Measurements from ENCODE around the gene GHRH. TPM values are rescaled to one million over a fixed set of nuclear protein-coding genes. Genes with fewer than 3 reads are reported as not detected.

GHRH gene
- total RNA-seq, 2 experiments from 2014 or later, result not detected

GRCh38 chr20:37205794-37206193, 55.8 kb downstream of the GHRH start:
- no peaks in the 10 kb centered on the region for H3K4me1 ChIP-seq (ENCODE audit: insufficient read depth, low read length)
- intact Hi-C loops (cut with DNase I, micrococcal nuclease), result no loop called here
- H3K27me3 Mint-ChIP-seq, result no peaks in the 10 kb centered on the region
- no peak overlapping the region for H3K27ac Mint-ChIP-seq
- no peak overlapping the region for H3K4me3 ChIP-seq (ENCODE audit: low read length)
- no peak overlapping the region for H3K4me3 Mint-ChIP-seq
- peaks cover 86% of the 10 kb centered on the region for H3K36me3 Mint-ChIP-seq (ENCODE audit: low read depth)
- ChIA-PET POLR2A (no interaction called here), CTCF (interaction anchor here (1.1 kb wide), 1 partner anchor 10 kb away, joined by 4 read pairs; no protein-coding TSS in a partner anchor)
- H3K4me1 Mint-ChIP-seq (ENCODE audit: low read depth), result peaks cover 9% of the 10 kb centered on the region
- no peaks in the 10 kb centered on the region for H3K27me3 ChIP-seq (ENCODE audit: control insufficient read depth in 1 of 2, insufficient read depth in 2 of 2, low read length in 2 of 2)
- H3K9me3 Mint-ChIP-seq, result no peaks in the 10 kb centered on the region
- H3K36me3 ChIP-seq (ENCODE audit: insufficient read depth, low read length), result peaks cover 97% of the 10 kb centered on the region
- DNase-seq (no peak), ATAC-seq (ENCODE audit: poor library complexity) (no peak)
- TF ChIP-seq, protein P1, sequence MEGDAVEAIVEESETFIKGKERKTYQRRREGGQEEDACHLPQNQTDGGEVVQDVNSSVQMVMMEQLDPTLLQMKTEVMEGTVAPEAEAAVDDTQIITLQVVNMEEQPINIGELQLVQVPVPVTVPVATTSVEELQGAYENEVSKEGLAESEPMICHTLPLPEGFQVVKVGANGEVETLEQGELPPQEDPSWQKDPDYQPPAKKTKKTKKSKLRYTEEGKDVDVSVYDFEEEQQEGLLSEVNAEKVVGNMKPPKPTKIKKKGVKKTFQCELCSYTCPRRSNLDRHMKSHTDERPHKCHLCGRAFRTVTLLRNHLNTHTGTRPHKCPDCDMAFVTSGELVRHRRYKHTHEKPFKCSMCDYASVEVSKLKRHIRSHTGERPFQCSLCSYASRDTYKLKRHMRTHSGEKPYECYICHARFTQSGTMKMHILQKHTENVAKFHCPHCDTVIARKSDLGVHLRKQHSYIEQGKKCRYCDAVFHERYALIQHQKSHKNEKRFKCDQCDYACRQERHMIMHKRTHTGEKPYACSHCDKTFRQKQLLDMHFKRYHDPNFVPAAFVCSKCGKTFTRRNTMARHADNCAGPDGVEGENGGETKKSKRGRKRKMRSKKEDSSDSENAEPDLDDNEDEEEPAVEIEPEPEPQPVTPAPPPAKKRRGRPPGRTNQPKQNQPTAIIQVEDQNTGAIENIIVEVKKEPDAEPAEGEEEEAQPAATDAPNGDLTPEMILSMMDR (IDR thresholded peaks at IDR 0.05), result no peak
- no peaks in the 10 kb centered on the region for H3K9me3 ChIP-seq (ENCODE audit: control insufficient read depth in 1 of 2, insufficient read depth in 1 of 2, low read length in 2 of 2)
- H3K27ac ChIP-seq (ENCODE audit: low read depth in 1 of 2, low read length in 2 of 2), result no peak overlapping the region

- Histone ChIP-seq H3K4me1 (ENCODE audit: insufficient read depth, low read length) (no peaks in the 10 kb centered on the region), H3K4me3 (ENCODE audit: low read length) (no peak overlapping the region), H3K27me3 (ENCODE audit: control insufficient read depth in 1 of 2, insufficient read depth in 2 of 2, low read length in 2 of 2) (no peaks in the 10 kb centered on the region), H3K36me3 (ENCODE audit: insufficient read depth, low read length) (peaks cover 98% of the 10 kb centered on the region), H3K27ac (ENCODE audit: low read depth in 1 of 2, low read length in 2 of 2) (no peak overlapping the region), H3K9me3 (ENCODE audit: control insufficient read depth in 1 of 2, insufficient read depth in 1 of 2, low read length in 2 of 2) (no peaks in the 10 kb centered on the region)
- Mint-ChIP-seq H3K27ac (no peak overlapping the region), H3K4me3 (no peak overlapping the region), H3K27me3 (no peaks in the 10 kb centered on the region), H3K9me3 (no peaks in the 10 kb centered on the region), H3K36me3 (ENCODE audit: low read depth) (peaks cover 93% of the 10 kb centered on the region), H3K4me1 (ENCODE audit: low read depth) (peaks cover 9% of the 10 kb centered on the region)
- POLR2A ChIA-PET, result no interaction called here
- TF ChIP-seq, protein P1 (IDR thresholded peaks at IDR 0.05), result no peak
- ATAC-seq (ENCODE audit: poor library complexity) (no peak), DNase-seq (no peak)
- CTCF ChIA-PET, result interaction anchor here (0.6 to 1.3 kb wide), 3 partner anchors 9 to 26 kb away, joined by 3 to 4 read pairs (median 4); no protein-coding TSS in a partner anchor
- intact Hi-C loops (cut with DNase I, micrococcal nuclease), result no loop called here
Measured at GRCh38 chr20:37205130-37205529, 56.5 kb downstream of the GHRH start.

- no peak overlapping the region for H3K4me3 ChIP-seq (ENCODE audit: low read length)
- intact Hi-C loops (cut with DNase I, micrococcal nuclease), result no loop called here
- Mint-ChIP-seq H3K4me3 (no peak overlapping the region), H3K36me3 (ENCODE audit: low read depth) (peaks cover 91% of the 10 kb centered on the region), H3K27ac (no peak overlapping the region), H3K27me3 (no peaks in the 10 kb centered on the region), H3K9me3 (no peaks in the 10 kb centered on the region), H3K4me1 (ENCODE audit: low read depth) (peaks cover 9% of the 10 kb centered on the region)
- H3K27ac ChIP-seq (ENCODE audit: low read depth in 1 of 2, low read length in 2 of 2), result no peak overlapping the region
- H3K27me3 ChIP-seq (ENCODE audit: control insufficient read depth in 1 of 2, insufficient read depth in 2 of 2, low read length in 2 of 2), result no peaks in the 10 kb centered on the region
- DNase-seq (no peak), ATAC-seq (ENCODE audit: poor library complexity) (no peak)
- H3K9me3 ChIP-seq (ENCODE audit: control insufficient read depth in 1 of 2, insufficient read depth in 1 of 2, low read length in 2 of 2), result no peaks in the 10 kb centered on the region
- ChIA-PET POLR2A (no interaction called here), CTCF (interaction anchor here (1.3 kb wide), 1 partner anchor 9 kb away, joined by 4 read pairs; no protein-coding TSS in a partner anchor)
- H3K4me1 ChIP-seq (ENCODE audit: insufficient read depth, low read length), result no peaks in the 10 kb centered on the region
- TF ChIP-seq, protein P1 (IDR thresholded peaks at IDR 0.05), result no peak
- H3K36me3 ChIP-seq (ENCODE audit: insufficient read depth, low read length), result peaks cover 98% of the 10 kb centered on the region
Measured at GRCh38 chr20:37204056-37204455, 57.6 kb downstream of the GHRH start.

Measured in CD4-positive, alpha-beta T cell (primary cell).